CD14-positive monocyte (primary cell): Measurements from ENCODE around the gene TMC3. TPM values are rescaled to one million over a fixed set of nuclear protein-coding genes. Genes with fewer than 3 reads are reported as not detected.
A peak's percentile ranks its signal among the peaks of the same experiment; 100 is the strongest.

Source experiments
- DNase-seq, 3 donors: peaks; one replicate each; pipeline ENCODE4 v3.0.0-alpha.2; 2011 to 2022
- H2AFZ ChIP-seq: 2 replicates; pipeline ENCODE4 v1.6.0; 2012; ENCODE audit warnings: mild to moderate bottlenecking, low read depth, low read length, inconsistent platforms; ENCODE audit not compliant: insufficient read depth, poor library complexity, severe bottlenecking
- H3K27ac ChIP-seq, 2 donors: 1 replicate in 1 of 2; 2 replicates in 1 of 2; pipeline ENCODE4 v1.5.1; 2012 to 2013; ENCODE audit warnings: low read length in 2 of 2, control low read depth in 1 of 2, inconsistent platforms in 1 of 2, low read depth in 1 of 2, mild to moderate bottlenecking in 1 of 2
- H3K27me3 ChIP-seq, 2 donors: one replicate each; pipeline versions ENCODE4 v1.6.0 to v1.6.1; 2011 to 2013; ENCODE audit warnings: low read length in 2 of 2; ENCODE audit not compliant: control insufficient read depth in 2 of 2, insufficient read depth in 2 of 2
- H3K36me3 ChIP-seq, 2 donors: replicated peaks in 1 of 2; 1 replicate in 1 of 2; 2 replicates in 1 of 2; pipeline versions ENCODE4 v1.5.1 to v1.6.1; 2012 to 2013; ENCODE audit warnings: low read length in 2 of 2, control low read depth in 1 of 2, inconsistent platforms in 1 of 2, mild to moderate bottlenecking in 1 of 2; ENCODE audit not compliant: insufficient read depth in 2 of 2, control insufficient read depth in 1 of 2
- H3K4me1 ChIP-seq, 2 donors: 1 replicate in 1 of 2; 2 replicates in 1 of 2; pipeline versions ENCODE4 v1.5.1 to v1.6.1; 2012 to 2013; ENCODE audit warnings: low read length in 2 of 2, control low read depth in 1 of 2, inconsistent platforms in 1 of 2, mild to moderate bottlenecking in 1 of 2, moderate library complexity in 1 of 2; ENCODE audit not compliant: insufficient read depth in 2 of 2, control insufficient read depth in 1 of 2
- H3K4me2 ChIP-seq: replicated peaks from 2 replicates; pipeline ENCODE3; 2012; ENCODE audit warnings: low read length, moderate library complexity, mild to moderate bottlenecking; ENCODE audit not compliant: poor library complexity, severe bottlenecking; ENCODE audit errors: extremely low read depth
- H3K4me3 ChIP-seq, 3 experiments: fragments of 200-600 bp in 1 of 3; sonication (generic) in 1 of 3; replicated peaks in 1 of 3; 1 replicate in 2 of 3; 2 replicates in 1 of 3; pipeline ENCODE4 v1.5.1; 2011 to 2013; ENCODE audit warnings: low read length in 3 of 3, mild to moderate bottlenecking in 3 of 3, control low read depth in 2 of 3, low read depth in 2 of 3, inconsistent platforms in 1 of 3, moderate library complexity in 1 of 3
- H3K79me2 ChIP-seq: 2 replicates; pipeline ENCODE4 v1.6.0; 2012; ENCODE audit warnings: mild to moderate bottlenecking, control low read depth, inconsistent platforms, low read length, moderate library complexity; ENCODE audit not compliant: insufficient read depth
- H3K9ac ChIP-seq: 2 replicates; pipeline ENCODE4 v1.6.0; 2017; ENCODE audit warnings: low read length, mild to moderate bottlenecking; ENCODE audit not compliant: insufficient read depth, poor library complexity, severe bottlenecking
- H3K9me3 ChIP-seq, 2 donors: replicated peaks in 1 of 2; 1 replicate in 1 of 2; 2 replicates in 1 of 2; pipeline versions ENCODE4 v1.5.1 to v1.6.1; 2012 to 2013; ENCODE audit warnings: low read length in 2 of 2, control low read depth in 1 of 2; ENCODE audit not compliant: control insufficient read depth in 1 of 2, insufficient read depth in 1 of 2
- H4K20me1 ChIP-seq: 2 replicates; pipeline ENCODE4 v1.6.0; 2012; ENCODE audit warnings: mild to moderate bottlenecking, low read length, control low read depth, moderate library complexity; ENCODE audit not compliant: insufficient read depth
- H3K27ac Mint-ChIP-seq, 7 donors: one replicate each; pipeline ENCODE4 v1.8.0; 2020; ENCODE audit warnings: mild to moderate bottlenecking in 7 of 7, mixed read lengths in 7 of 7, moderate library complexity in 6 of 7, inconsistent platforms in 2 of 7
- H3K27me3 Mint-ChIP-seq, 3 donors: one replicate each; pipeline ENCODE4 v1.8.0; 2021 to 2022; ENCODE audit warnings: low read depth in 3 of 3, mild to moderate bottlenecking in 3 of 3, mixed read lengths in 3 of 3, moderate library complexity in 3 of 3, inconsistent platforms in 1 of 3
- H3K36me3 Mint-ChIP-seq, 2 donors: one replicate each; pipeline ENCODE4 v1.8.0; 2020; ENCODE audit warnings: mixed read lengths in 2 of 2, inconsistent platforms in 1 of 2, mild to moderate bottlenecking in 1 of 2
- H3K4me1 Mint-ChIP-seq: one replicate; pipeline ENCODE4 v1.8.0; 2020; ENCODE audit warnings: mild to moderate bottlenecking, mixed read lengths
- H3K4me3 Mint-ChIP-seq, 2 donors: one replicate each; pipeline ENCODE4 v1.8.0; 2020; ENCODE audit warnings: mild to moderate bottlenecking in 2 of 2, mixed read lengths in 2 of 2, moderate library complexity in 1 of 2
- H3K9me3 Mint-ChIP-seq, 7 donors: one replicate each; pipeline ENCODE4 v1.8.0; 2020 to 2022; ENCODE audit warnings: mixed read lengths in 7 of 7, mild to moderate bottlenecking in 6 of 7, moderate library complexity in 6 of 7, inconsistent platforms in 2 of 7
- CTCF ChIP-seq: fragments of 200-600 bp; IDR thresholded peaks from one replicate; pipeline ENCODE4 v1.8.0; 2022; ENCODE audit warnings: antibody characterized with exemption, mild to moderate bottlenecking
- WGBS: methylation state at CpG from one replicate; pipeline ENCODE4 v1.1.5; 2013; ENCODE audit warnings: missing lambda C conversion rate; ENCODE audit not compliant: insufficient coverage; 5-methylcytosine and 5-hydroxymethylcytosine counted together
- intact Hi-C, 2 donors: fragments of 100-400 bp; cut with micrococcal nuclease; formaldehyde crosslinking; loops; one replicate each; pipeline versions ENCODE4 v1.15.0 to v1.15.1; 2023
- polyA plus RNA-seq, 3 donors: library from polyadenylated mRNA; depleted of rRNA in 1 of 3; unstranded in 2 of 3; stranded (reverse) in 1 of 3; fragments of 300-500 nt in 2 of 3; fragments of >200 nt in 1 of 3; fragmentation: Illumina TruSeq in 2 of 3; gene quantifications; 1 replicate in 2 of 3; 2 replicates in 1 of 3; pipeline ENCODE4 v1.2.3, GENCODE V29; 2012 to 2021

The TMC3 gene
- polyA plus RNA-seq, 3 donors = not detected

DNA sequence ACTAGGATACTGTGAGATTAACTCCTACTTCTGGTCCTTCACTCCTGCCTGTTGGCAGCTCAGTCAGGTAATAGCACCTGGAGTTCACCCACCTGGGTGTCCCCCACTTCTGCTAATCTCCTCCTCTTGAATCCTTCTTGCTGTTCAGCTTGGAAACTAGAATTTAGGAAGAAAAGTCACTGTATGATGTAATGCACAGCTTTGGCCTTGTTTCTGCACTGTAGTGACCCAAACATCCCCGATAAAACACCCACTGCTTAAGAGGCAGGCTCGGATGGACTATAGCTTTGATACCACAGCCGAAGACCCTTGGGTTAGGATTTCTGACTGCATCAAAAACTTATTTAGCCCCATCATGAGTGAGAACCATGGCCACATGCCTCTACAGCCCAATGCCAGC, 74.9 kb downstream of the TMC3 start:
- Mint-ChIP-seq H3K4me3 (peak overlapping the region; percentile 97 to 99), H3K27ac (peak overlapping the region; percentile 98 to 99 (median 99)), H3K27me3 (peaks cover 0 to 7% (median 2%) of the 10 kb centered on the region in 3 donors), H3K9me3 (no peaks in the 10 kb centered on the region), H3K4me1 (peaks cover 99% of the 10 kb centered on the region), H3K36me3 (peaks cover 51 to 62% of the 10 kb centered on the region in 2 donors)
- no peaks in the 10 kb centered on the region for H3K27me3 ChIP-seq
- peak overlapping the region; percentile 92 to 97 for H3K27ac ChIP-seq
- H3K9me3 ChIP-seq = no peaks in the 10 kb centered on the region
- peak overlapping the region; percentile 91 for H3K4me2 ChIP-seq
- intact Hi-C loops = loop anchor here in 1 of 2 donors (5.0 to 10.0 kb wide), 2 partner anchors 33 to 294 kb away; partner anchors contain the start of gene TLNRD1
- DNase-seq = no peak
- peak overlapping the region; percentile 84 for H3K9ac ChIP-seq
- peaks cover 83% of the 10 kb centered on the region for H3K79me2 ChIP-seq
- peak overlapping the region; percentile 67 to 91 (median 78) for H3K4me3 ChIP-seq
- H3K4me1 ChIP-seq = peaks cover 95 to 100% of the 10 kb centered on the region in 2 donors
- peaks cover 34 to 43% of the 10 kb centered on the region in 2 donors for H3K36me3 ChIP-seq
- H4K20me1 ChIP-seq = peaks cover 63% of the 10 kb centered on the region
- no peak for TF ChIP-seq CTCF
- 60% methylated on average over 1 of the region's 3 CpGs for WGBS
- H2AFZ ChIP-seq = no peak overlapping the region

DNA sequence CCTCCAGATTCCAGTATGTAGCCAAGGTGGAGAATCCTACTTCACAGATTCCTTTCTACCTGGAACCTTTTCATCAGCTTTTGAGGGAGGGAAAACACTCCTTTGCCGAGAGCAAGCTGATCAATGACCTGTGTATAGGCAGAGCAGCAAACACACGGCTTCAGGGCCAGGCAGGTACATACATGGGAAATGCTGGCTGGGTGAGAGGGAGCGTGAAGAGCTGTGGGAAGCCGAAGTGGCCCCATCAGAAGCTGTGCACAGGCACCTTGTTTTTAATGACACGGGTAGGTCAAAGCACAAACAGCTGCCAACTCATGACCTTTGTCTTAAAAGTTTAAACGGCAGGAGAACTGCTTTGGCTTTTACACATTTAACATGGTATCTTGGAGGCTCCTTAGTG, 75.4 kb downstream of the TMC3 start:
- Mint-ChIP-seq H3K9me3 (no peaks in the 10 kb centered on the region), H3K27me3 (peaks cover 0 to 7% (median 2%) of the 10 kb centered on the region in 3 donors), H3K36me3 (peaks cover 46 to 57% of the 10 kb centered on the region in 2 donors), H3K4me1 (peaks cover 99% of the 10 kb centered on the region), H3K27ac (peak overlapping the region; percentile 98 to 99 (median 99)), H3K4me3 (peak overlapping the region; percentile 97 to 99)
- DNase-seq = no peak
- peak overlapping the region; percentile 92 to 97 for H3K27ac ChIP-seq
- peak overlapping the region; percentile 91 for H3K4me2 ChIP-seq
- peaks cover 29 to 39% of the 10 kb centered on the region in 2 donors for H3K36me3 ChIP-seq
- H4K20me1 ChIP-seq = peaks cover 58% of the 10 kb centered on the region
- TF ChIP-seq CTCF = no peak
- peak overlapping the region; percentile 84 for H3K9ac ChIP-seq
- H3K9me3 ChIP-seq = no peaks in the 10 kb centered on the region
- 16% methylated on average over 6 of the region's 6 CpGs for WGBS
- intact Hi-C loops = loop anchor here in 1 of 2 donors (5.0 to 10.0 kb wide), 2 partner anchors 34 to 294 kb away; partner anchors contain the start of gene TLNRD1
- H3K27me3 ChIP-seq = no peaks in the 10 kb centered on the region
- peaks cover 82% of the 10 kb centered on the region for H3K79me2 ChIP-seq
- peaks cover 95 to 100% of the 10 kb centered on the region in 2 donors for H3K4me1 ChIP-seq
- no peak overlapping the region for H2AFZ ChIP-seq
- H3K4me3 ChIP-seq = peak overlapping the region; percentile 67 to 91 (median 78)
